Measurements from ENCODE around the gene FAH. TPM values are rescaled to one million over a fixed set of nuclear protein-coding genes. Genes with fewer than 3 reads are reported as not detected.
A peak's percentile ranks its signal among the peaks of the same experiment; 100 is the strongest.

Gene FAH
- total RNA-seq, 1 donor from 2014 or later: 18.0 TPM

- no peak for TF ChIP-seq CTCF (IDR thresholded peaks at IDR 0.05; ENCODE audit: borderline replicate concordance)
- Histone ChIP-seq H3K4me3 (no peak overlapping the region), H3K9me3 (replicated peaks) (no peaks in the 10 kb centered on the region), H3K27ac (replicated peaks) (no peak overlapping the region), H3K36me3 (no peaks in the 10 kb centered on the region), H3K27me3 (ENCODE audit: low read depth) (no peaks in the 10 kb centered on the region), H3K4me1 (peaks cover 31% of the 10 kb centered on the region)
- no peak for DNase-seq
- intact Hi-C loops (cut with micrococcal nuclease): no loop called here
Measured at GRCh38 chr15:80151148-80151547, 1.7 kb upstream of the FAH start.

- Histone ChIP-seq H3K27me3 (ENCODE audit: low read depth) (no peaks in the 10 kb centered on the region), H3K4me1 (peaks cover 31% of the 10 kb centered on the region), H3K36me3 (no peaks in the 10 kb centered on the region), H3K4me3 (peak overlapping the region; percentile 79), H3K27ac (replicated peaks) (no peak overlapping the region), H3K9me3 (replicated peaks) (no peaks in the 10 kb centered on the region)
- intact Hi-C loops (cut with micrococcal nuclease): no loop called here
- no peak for TF ChIP-seq CTCF (IDR thresholded peaks at IDR 0.05; ENCODE audit: borderline replicate concordance)
- DNase-seq: no peak
Measured at GRCh38 chr15:80151576-80151975, 1.2 kb upstream of the FAH start.

- Histone ChIP-seq H3K27ac (replicated peaks) (peak overlapping the region; percentile 78), H3K9me3 (replicated peaks) (no peaks in the 10 kb centered on the region), H3K36me3 (no peaks in the 10 kb centered on the region), H3K4me3 (peak overlapping the region; percentile 79), H3K4me1 (peaks cover 31% of the 10 kb centered on the region), H3K27me3 (ENCODE audit: low read depth) (no peaks in the 10 kb centered on the region)
- peak; percentile 97 for DNase-seq
- no peak for TF ChIP-seq CTCF (IDR thresholded peaks at IDR 0.05; ENCODE audit: borderline replicate concordance)
- intact Hi-C loops (cut with micrococcal nuclease): no loop called here
Measured at GRCh38 chr15:80152180-80152895, 461 bp upstream of the FAH start.

GRCh38 chr15:80153900-80154299 lies 1.1 kb downstream of the FAH start:
- peaks cover 31% of the 10 kb centered on the region for H3K4me1 ChIP-seq
- H3K4me3 ChIP-seq: peak overlapping the region; percentile 79
- no peaks in the 10 kb centered on the region for H3K9me3 ChIP-seq (replicated peaks)
- TF ChIP-seq CTCF (IDR thresholded peaks at IDR 0.05; ENCODE audit: borderline replicate concordance): no peak
- no peak for DNase-seq
- intact Hi-C loops (cut with micrococcal nuclease): no loop called here
- no peak overlapping the region for H3K27ac ChIP-seq (replicated peaks)
- H3K36me3 ChIP-seq: peaks cover 5% of the 10 kb centered on the region
- no peaks in the 10 kb centered on the region for H3K27me3 ChIP-seq (ENCODE audit: low read depth)

- no peaks in the 10 kb centered on the region for H3K9me3 ChIP-seq (replicated peaks)
- H3K36me3 ChIP-seq: peaks cover 5% of the 10 kb centered on the region
- H3K4me3 ChIP-seq: no peak overlapping the region
- intact Hi-C loops (cut with micrococcal nuclease): no loop called here
- H3K4me1 ChIP-seq: peaks cover 31% of the 10 kb centered on the region
- no peak for TF ChIP-seq CTCF (IDR thresholded peaks at IDR 0.05; ENCODE audit: borderline replicate concordance)
- H3K27me3 ChIP-seq (ENCODE audit: low read depth): no peaks in the 10 kb centered on the region
- no peak for DNase-seq
- H3K27ac ChIP-seq (replicated peaks): no peak overlapping the region
Measured at GRCh38 chr15:80154336-80154735, 1.5 kb downstream of the FAH start.
